GM18909 (cell line): ENCODE data around the gene HECW1.

Experiments
- ATAC-seq: cut with Tn5 transposase; IDR thresholded peaks from one replicate; pipeline ENCODE4 v1.9.1; 2021; ENCODE audit warnings: mild to moderate bottlenecking; ENCODE audit not compliant: unreplicated experiment, poor library complexity

Gene HECW1

GRCh38 chr7:43395351-43395750 is 282.9 kb downstream of the HECW1 start:
- ATAC-seq = no peak

GRCh38 chr7:43396187-43396740 is 283.8 kb downstream of the HECW1 start:
- ATAC-seq = no peak

- ATAC-seq = no peak
Observed at GRCh38 chr7:43398831-43399230, 286.4 kb downstream of the HECW1 start.

GRCh38 chr7:43405948-43406347 is 293.5 kb downstream of the HECW1 start:
- ATAC-seq = no peak

- no peak for ATAC-seq
Observed at GRCh38 chr7:43406961-43407360, 294.5 kb downstream of the HECW1 start.

- ATAC-seq = no peak
Observed at GRCh38 chr7:43408981-43409380, 296.5 kb downstream of the HECW1 start.

GRCh38 chr7:43417455-43417854 is 305.0 kb downstream of the HECW1 start:
- ATAC-seq = no peak

GRCh38 chr7:43430411-43430810 is 318.0 kb downstream of the HECW1 start:
- no peak for ATAC-seq

- ATAC-seq = no peak
Observed at GRCh38 chr7:43431020-43431595, 318.7 kb downstream of the HECW1 start.

- no peak for ATAC-seq
Observed at GRCh38 chr7:43433639-43434038, 321.2 kb downstream of the HECW1 start.

- ATAC-seq = no peak
Observed at GRCh38 chr7:43437001-43437400, 324.6 kb downstream of the HECW1 start.

GRCh38 chr7:43438897-43439479 is 326.5 kb downstream of the HECW1 start:
- no peak for ATAC-seq

- peak; percentile 76 for ATAC-seq
Observed at GRCh38 chr7:43439631-43440401, 327.4 kb downstream of the HECW1 start.

- no peak for ATAC-seq
Observed at GRCh38 chr7:43441231-43442130, 329.0 kb downstream of the HECW1 start.

GRCh38 chr7:43443381-43443780 is 330.9 kb downstream of the HECW1 start:
- ATAC-seq = no peak

- ATAC-seq = no peak
Observed at GRCh38 chr7:43444711-43445578, 332.5 kb downstream of the HECW1 start.

- ATAC-seq = no peak
Observed at GRCh38 chr7:43449577-43449976, 337.1 kb downstream of the HECW1 start.

- no peak for ATAC-seq
Observed at GRCh38 chr7:43450894-43451293, 338.4 kb downstream of the HECW1 start.

GRCh38 chr7:43454936-43455518 is 342.6 kb downstream of the HECW1 start:
- ATAC-seq = peak; percentile 82
